ENCODE results near the gene TOR4A.
A peak's percentile ranks its signal among the peaks of the same experiment; 100 is the strongest.
"Not testable (repeated sequence)": the region's sequence is repeated elsewhere in the genome, so short reads cannot be mapped to it uniquely, and the experiment has no call there.

The TOR4A gene

GRCh38 chr9:137237759-137238726 lies 39.5 kb upstream of the TOR4A start:
- no peak for DNase-seq (ENCODE audit: low read depth)

GRCh38 chr9:137239541-137240200 lies 37.9 kb upstream of the TOR4A start:
- not testable (repeated sequence) for DNase-seq (ENCODE audit: low read depth)

GRCh38 chr9:137240318-137240840 lies 37.1 kb upstream of the TOR4A start:
- peak; percentile 49 for DNase-seq (ENCODE audit: low read depth)

- DNase-seq (ENCODE audit: low read depth), result peak; percentile 98
Measured at GRCh38 chr9:137240841-137241489, 36.6 kb upstream of the TOR4A start, which contains the start of gene TUBB4B. Gene TUBB4B (plus strand): TSS chr9:137241287. CDS start chr9:137241361, 74 bp downstream.

GRCh38 chr9:137241490-137242268 lies 35.8 kb upstream of the TOR4A start:
- peak; percentile 56 for DNase-seq (ENCODE audit: low read depth)

- no peak for DNase-seq (ENCODE audit: low read depth)
Measured at GRCh38 chr9:137242269-137243203, 35.0 kb upstream of the TOR4A start.

GRCh38 chr9:137243266-137243625 lies 34.3 kb upstream of the TOR4A start:
- not testable (repeated sequence) for DNase-seq (ENCODE audit: low read depth)

- no peak for DNase-seq (ENCODE audit: low read depth)
Measured at GRCh38 chr9:137243626-137244485, 33.7 kb upstream of the TOR4A start.

GRCh38 chr9:137244486-137245449 lies 32.8 kb upstream of the TOR4A start:
- no peak for DNase-seq (ENCODE audit: low read depth)

- DNase-seq (ENCODE audit: low read depth), result no peak
Measured at GRCh38 chr9:137245450-137246421, 31.8 kb upstream of the TOR4A start.

GRCh38 chr9:137247135-137247915 lies 30.2 kb upstream of the TOR4A start:
- DNase-seq (ENCODE audit: low read depth), result no peak

GRCh38 chr9:137247916-137248175 lies 29.7 kb upstream of the TOR4A start:
- DNase-seq (ENCODE audit: low read depth), result no peak

- DNase-seq (ENCODE audit: low read depth), result no peak
Measured at GRCh38 chr9:137250329-137251193, 27.0 kb upstream of the TOR4A start.

- no peak for DNase-seq (ENCODE audit: low read depth)
Measured at GRCh38 chr9:137251194-137251461, 26.4 kb upstream of the TOR4A start, which contains the start of gene STPG3. Gene STPG3 (plus strand): TSS chr9:137251286. CDS start chr9:137251287, 1 bp downstream.

GRCh38 chr9:137251490-137252268 lies 25.8 kb upstream of the TOR4A start:
- no peak for DNase-seq (ENCODE audit: low read depth)

Data from T follicular helper cell (primary cell).